HG03095 (cell line): ENCODE results near the gene SLC29A1.
"Not testable (repeated sequence)": the region's sequence is repeated elsewhere in the genome, so short reads cannot be mapped to it uniquely, and the experiment has no call there.

Source experiments
- ATAC-seq: cut with Tn5 transposase; IDR thresholded peaks from one replicate; pipeline ENCODE4 v1.9.1; 2021; ENCODE audit warnings: moderate library complexity; ENCODE audit not compliant: unreplicated experiment

The SLC29A1 gene

DNA sequence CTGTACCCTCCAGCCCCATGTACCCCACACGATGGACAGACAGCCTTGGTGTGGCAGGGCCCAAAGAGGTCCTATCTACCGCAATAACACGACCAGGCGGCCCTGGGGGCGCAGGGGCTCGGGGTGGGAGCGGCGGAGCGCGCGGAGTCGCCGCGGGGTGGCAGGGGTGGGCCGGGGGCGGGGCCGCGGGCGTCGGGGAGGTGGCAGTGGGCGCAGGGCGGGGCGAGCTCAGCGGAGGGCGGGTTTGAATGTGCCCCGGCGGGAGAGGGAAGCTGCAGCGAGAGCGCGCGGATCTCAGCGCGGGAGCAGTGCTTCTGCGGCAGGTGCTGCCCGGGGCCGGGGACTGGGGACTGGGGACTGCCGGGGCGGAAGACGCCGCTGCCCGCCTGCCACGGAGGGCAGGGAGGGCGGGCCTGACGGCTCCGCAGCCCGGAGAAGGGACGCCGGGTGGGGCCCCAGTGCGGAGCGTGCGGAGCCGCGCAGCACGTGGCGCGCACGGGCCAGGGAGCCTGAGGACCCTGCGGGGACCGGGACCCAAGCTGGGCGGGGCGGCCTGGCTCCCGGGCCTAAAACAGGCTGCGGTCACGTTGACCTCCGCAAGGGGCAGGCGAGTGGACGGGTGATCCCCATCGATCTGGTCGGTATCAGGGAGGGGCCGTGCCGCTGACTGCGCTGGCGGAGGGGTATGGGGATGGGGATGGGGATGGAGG, at the start of gene SLC29A1:
Gene SLC29A1, plus strand, starts transcription at position 277 of the 710 bp plus-strand sequence. CDS start 3,719 bp downstream, outside the sequence.
- ATAC-seq = peak; percentile 31

GRCh38 chr6:44176130-44176761, 47.1 kb upstream of the SLC29A1 start:
- ATAC-seq = no peak

GRCh38 chr6:44176762-44177509, 46.5 kb upstream of the SLC29A1 start:
- ATAC-seq = peak; percentile 54

DNA sequence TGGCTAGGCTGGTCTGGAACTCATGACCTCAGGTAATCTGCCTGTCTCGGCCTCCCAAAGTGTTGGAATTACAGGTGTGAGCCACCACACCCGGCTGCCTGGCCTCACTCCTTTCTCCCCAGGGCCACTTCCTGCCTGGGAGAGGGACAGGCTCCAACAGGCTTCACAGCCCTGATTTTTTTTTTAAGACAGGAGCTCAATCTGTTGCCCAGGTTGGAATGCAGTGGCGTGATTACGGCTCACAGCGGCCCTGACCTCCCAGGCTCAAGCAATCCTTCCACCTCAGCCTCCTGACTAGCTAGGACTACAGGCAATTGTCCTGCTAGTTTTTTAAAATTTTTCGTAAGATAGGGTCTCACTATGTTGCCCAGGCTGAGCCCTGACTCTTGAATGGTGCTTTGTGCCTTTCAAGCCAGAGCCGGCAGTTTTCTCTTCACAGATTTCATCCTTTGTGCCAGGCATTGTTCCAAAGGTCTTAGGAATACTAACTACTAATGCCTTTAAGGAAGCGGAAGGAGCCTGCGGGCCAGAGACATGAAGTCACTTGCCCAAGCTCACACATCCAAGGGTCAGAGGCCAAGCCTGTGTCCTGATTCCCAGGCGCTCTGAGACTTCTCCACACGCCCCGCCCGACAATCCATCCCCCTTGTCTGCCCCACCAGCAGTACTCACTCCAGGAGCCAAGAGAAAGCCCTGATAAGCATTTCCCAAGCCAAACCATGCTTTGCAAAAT, 45.5 kb upstream of the SLC29A1 start:
- ATAC-seq = no peak

GRCh38 chr6:44178424-44179071, 44.8 kb upstream of the SLC29A1 start:
- ATAC-seq = no peak

DNA sequence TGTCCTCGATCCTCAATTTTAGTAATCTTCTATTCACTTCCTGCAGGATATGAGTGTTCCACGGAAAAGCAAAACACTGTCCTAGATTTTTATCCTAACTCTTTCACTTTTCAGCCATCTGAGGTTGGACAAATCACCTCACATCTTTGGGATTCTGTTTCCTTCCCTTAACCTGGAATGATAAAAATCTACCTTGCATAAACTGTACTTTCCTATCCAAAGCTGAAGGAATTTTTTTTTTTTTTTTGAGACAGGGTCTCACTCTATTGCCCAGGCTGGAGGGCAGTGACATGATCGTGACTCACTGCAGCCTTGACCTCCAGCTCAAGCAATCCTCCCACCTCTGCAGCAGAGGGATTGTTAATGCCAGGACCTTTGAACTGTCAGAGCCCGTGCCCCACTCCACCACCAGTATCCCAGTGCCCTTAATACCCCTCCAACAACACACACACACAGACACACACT, 44.3 kb upstream of the SLC29A1 start:
- ATAC-seq = no peak

- ATAC-seq = no peak
These were observed 43.7 kb upstream of the SLC29A1 start for GRCh38 chr6:44179648-44180047.

DNA sequence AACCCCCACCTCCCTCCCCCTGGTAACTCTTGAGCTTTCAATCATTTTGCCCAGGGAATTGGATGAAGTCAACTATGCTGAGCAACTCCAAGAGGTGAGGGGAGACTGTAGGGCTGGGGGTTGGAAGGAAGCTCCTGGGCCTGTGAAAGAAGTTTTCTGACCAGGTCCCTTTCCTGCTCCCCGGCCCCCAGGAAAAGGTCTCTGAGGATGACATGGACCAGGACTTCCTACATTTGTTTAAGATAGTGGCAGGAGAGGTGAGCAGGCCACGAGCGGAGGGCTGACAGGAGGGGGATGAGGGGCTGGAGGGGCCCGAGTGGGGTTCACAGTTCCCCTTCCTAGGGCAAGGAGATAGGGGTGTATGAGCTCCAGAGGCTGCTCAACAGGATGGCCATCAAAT, 43.0 kb upstream of the SLC29A1 start:
- ATAC-seq = no peak

DNA sequence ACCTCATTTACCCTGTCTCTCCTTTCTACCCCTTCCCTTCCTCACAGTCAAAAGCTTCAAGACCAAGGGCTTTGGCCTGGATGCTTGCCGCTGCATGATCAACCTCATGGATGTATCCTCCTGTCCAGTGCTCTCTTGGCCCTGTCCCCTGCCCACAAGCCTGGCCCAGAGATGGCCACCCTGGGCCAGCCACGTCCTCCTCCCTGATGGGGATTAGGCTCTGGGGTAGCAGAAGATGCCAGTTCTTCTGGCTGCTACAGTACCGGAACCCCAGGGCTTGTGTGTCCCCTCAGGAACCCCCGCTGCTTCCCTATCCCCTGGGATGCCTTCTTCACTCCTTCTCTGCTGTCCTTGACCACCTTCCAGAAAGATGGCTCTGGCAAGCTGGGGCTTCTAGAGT, 42.5 kb upstream of the SLC29A1 start:
- no peak for ATAC-seq

GRCh38 chr6:44181784-44182183, 41.6 kb upstream of the SLC29A1 start:
- not testable (repeated sequence) for ATAC-seq

- no peak for ATAC-seq
These were observed 40.4 kb upstream of the SLC29A1 start for GRCh38 chr6:44182911-44183390.

DNA sequence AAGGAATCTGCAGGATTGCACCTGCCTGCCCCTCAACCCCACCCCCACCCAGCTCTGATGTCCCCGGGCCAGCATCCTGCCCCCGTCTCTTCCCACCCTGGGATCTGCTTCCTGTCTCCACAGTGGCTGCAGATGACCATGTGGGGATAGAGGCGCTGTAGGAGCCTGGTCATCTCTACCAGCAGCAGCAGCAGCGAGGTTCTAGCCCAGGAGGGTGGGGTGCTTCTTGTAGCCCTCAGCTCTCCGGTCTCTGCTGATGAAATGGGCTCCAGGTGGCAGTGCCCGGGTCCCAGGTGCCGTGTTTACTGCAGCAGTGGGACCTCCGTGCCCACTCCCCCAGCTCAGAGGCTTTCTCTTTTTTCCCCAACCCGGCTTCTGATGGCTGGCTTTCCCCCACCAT, 39.6 kb upstream of the SLC29A1 start:
- ATAC-seq = no peak

- ATAC-seq = not testable (repeated sequence)
These were observed 38.0 kb upstream of the SLC29A1 start for GRCh38 chr6:44185356-44185755.

DNA sequence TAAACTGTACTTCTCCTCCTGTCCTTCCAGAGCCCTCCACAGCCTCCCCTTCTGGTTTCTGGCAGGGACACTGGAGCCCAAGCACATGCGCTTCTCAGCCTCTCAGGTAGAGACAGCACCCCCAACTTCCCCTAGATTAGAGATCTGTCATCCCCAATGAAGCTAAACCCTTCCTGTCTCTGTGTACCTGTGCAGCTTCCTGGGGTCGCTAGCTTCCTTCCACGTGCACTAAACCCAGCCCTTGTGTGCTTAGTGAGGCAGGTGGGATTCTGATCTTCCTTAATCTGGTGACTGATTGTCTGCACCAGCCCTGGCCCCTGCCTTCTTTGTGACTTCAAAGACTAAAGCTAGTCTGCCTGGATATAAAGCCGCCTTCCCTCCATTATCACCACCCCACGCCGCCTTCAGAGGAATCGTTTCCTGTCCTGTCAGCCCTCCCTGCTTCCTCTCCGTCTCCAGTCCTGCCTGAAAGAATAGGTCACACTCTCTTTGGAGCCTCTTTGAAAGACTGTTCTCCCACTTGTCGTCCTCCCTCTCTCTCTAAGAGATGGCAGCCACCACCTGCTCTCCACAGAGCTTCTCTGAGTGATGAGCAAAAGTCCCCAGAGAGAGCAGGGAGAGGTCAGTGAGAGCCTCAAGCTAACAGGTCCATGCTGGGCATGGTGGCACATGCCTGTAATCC, 37.3 kb upstream of the SLC29A1 start:
- ATAC-seq = no peak

- ATAC-seq = no peak
These were observed 36.8 kb upstream of the SLC29A1 start for GRCh38 chr6:44186635-44187025.

DNA sequence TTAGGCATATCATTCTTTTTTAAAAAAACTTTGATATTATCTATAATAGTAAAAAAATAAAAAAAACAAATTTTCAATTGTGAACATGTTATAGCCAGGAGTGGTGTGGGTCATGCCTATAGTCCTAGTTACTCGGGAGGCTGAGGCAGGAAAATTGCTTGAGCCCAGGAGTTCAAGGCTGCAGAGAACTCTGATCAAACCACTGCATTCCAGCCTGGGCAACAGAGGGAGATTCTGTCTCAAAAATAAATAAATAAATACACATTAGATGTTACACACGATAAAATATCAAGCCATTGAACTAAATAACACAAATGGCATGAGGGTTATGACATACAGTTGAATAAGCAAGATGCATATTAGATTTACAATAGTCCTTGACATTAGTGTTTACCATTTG, 34.6 kb upstream of the SLC29A1 start:
- ATAC-seq = no peak

DNA sequence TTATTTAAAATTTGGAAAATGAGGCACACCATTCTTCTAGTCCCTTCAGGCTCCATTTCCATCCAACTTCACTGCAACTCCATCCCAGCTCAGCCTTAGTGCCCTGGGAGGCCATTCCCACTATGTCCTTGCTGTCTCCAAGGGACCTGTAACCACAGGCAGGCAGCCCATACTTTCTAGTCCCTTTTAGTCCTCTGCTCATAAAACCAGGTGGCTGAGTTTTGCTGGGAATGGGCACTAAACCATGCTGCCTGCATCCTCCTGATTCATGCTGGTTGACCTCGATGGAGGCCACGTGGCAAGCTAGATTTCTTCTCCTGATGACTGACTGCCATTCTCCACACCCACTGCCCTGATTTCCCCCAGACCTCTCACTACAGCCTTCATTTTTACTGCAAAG, 34.1 kb upstream of the SLC29A1 start:
- ATAC-seq = no peak

GRCh38 chr6:44190715-44191114, 32.7 kb upstream of the SLC29A1 start:
- peak; percentile 80 for ATAC-seq

DNA sequence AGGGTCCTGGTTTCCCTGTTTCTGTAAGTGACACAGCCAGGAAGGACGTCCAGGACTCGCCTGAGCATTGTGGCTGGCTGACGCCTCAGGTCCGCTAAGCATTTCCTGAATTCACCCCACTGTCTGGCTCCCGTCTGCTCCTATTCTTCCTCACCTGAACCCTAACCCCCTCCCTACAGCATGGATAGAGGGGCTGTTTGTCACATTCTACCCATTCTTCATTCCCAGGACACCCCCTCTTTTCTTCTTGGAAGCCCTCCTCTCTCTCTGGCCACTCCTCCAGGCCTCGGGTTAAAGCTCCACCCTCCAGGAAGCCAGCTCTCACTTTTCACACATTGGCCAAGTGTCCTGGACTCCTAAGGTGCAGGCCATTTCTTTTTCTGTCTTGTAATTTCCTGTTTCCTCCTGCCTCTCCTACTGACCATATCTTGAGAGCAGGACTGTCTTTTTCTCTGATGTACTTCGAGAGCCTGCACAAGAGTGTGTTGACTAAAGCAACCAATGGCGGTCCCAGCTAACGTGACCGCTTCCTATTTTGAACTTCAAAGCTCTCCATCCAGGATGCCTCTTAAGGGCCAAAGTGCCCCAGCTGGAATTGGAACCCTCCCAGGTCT, 30.9 kb upstream of the SLC29A1 start:
- ATAC-seq = no peak
